GM21367 (cell line): ENCODE results near the gene PIGX.
A peak's percentile ranks its signal among the peaks of the same experiment; 100 is the strongest.
"Not testable (repeated sequence)": the region's sequence is repeated elsewhere in the genome, so short reads cannot be mapped to it uniquely, and the experiment has no call there.

Source experiments
- ATAC-seq: cut with Tn5 transposase; IDR thresholded peaks from one replicate; pipeline ENCODE4 v1.9.1; 2021; ENCODE audit not compliant: unreplicated experiment

Gene PIGX

GRCh38 chr3:196700801-196701200, 11.4 kb upstream of the PIGX start:
- ATAC-seq = no peak

DNA sequence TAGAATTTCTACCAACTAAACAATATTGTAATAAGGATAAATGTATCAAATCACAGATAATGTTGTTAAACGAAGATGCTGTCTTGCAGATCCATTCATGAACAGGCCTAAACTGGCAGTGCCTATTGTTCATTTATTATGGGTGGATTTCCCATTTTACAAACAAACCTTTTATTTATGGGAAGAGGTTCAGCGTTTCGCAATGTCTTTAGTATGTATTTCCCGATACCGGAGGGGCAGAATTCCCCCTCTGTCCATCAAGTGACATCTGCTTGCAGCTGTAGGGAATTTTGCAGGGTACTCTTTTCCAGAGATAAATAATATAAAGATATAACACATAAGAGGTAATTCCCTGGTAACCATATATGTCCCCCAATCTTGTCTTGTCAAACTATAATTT, 5.8 kb upstream of the PIGX start:
- ATAC-seq = no peak

DNA sequence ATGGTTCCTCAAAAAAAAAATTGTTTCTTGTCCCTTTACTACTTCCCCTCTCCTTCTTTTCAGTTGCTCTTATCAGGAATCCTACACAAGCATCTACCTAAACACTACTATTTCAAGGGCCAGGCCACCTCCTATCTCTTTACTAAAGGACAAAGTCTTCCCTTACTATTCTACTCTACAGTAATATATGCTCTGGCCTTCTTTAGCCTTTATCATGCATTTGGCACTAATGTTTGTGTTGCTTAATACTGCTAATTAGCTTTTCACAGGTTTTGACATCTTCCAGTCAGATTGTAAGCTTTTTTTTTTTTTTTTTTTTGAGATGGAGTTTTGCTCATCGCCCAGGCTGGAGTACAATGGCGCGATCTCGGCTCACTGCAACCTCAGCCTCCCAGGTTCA, 5.4 kb upstream of the PIGX start:
- ATAC-seq = no peak

DNA sequence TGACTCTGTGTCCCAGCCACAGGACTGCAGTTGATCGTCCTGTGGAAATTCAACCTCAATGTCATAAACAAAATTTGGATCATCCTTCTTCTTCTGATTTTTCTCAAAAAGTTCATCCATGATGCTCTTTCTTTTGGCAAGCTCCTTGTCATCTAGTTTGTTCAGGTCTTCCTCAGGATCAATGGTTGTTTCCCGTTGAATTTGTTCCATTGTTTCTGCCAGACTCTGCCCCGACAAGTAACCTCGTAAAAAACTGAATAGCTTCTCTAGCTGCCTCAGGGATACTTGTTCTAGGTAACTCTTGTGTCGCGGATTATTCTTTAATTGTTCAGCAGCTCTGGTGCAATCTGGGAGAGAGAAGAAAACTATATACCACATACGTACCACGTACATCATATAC, 4.6 kb upstream of the PIGX start:
- no peak for ATAC-seq

DNA sequence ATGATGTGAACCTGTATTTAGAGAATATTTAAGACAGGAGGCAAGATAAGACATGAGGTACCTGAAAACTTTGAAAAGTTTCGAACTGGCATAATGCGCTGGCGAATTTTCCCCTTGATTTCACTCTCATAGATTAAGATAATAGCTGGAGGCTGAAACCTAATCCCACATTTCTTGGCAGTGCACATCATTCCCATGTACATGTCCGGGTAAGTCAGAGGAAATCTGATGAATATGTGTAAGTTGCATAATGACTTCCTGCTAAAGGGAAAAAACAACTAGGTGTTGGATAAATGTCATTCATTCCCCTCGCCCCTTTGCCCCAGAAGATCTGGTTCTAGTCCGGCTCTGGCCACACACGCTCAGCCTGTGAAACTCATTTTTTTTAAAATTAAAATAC, 3.7 kb upstream of the PIGX start:
- ATAC-seq = no peak

DNA sequence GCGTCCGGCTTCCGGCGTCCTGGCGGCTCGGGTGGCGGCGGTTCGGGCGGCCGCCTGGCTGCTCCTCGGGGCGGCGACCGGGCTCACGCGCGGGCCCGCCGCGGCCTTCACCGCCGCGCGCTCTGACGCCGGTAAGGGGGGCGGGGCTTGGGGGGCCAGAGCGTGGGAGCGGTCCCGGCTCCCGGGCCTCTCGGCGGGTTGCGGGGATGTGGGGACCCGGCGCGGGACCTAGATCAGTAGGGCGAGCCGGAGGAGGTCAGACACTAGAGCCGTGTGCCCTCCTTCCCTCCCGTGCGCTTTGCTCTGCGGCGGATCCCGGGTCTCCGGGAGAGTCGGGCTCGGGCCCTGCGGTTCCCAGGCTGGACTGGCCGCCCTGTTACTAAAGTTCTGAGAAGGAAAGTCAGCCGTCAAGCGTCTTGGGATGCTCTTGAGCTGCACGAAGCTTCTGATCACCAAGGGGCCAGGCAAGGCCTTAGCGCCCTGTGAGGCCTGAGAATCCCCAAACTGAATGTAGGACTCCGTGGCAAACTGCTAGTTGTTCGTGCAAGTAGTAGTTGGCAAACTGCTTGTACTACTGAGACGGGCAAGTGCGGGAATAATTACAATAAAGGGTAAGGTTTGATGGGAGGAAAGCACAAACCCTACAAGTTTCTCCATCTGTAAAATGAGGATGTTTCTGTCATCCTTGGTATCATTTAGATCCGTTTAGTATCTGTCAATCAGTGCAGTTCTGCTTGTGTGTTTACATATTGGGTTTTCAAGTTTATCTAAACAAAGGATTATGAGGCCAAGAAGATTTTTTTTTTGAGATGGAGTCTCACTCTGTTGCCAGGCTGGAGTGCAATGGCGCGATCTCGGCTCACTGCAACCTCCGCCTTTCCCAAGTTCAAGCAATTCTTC, 587 bp downstream of the PIGX start:
- peak; percentile 46 for ATAC-seq

DNA sequence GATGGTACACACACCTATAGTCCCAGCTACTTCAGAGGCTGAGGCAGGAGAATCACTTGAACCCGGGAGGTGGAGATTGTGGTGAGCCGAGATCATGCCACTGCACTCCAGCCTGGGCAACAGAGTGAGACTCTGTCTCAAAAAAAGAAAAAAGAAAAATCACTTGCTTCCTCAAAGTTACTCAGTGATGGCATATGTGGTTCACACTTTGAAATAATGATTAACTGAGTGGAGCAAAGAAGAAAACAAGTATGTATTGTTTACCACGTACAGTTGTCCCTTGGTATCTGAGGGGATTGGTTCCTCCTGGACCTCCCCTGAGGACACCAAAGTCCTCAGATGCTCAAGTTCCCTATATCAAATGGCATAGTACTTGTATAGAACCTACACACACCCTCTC, 5.0 kb downstream of the PIGX start:
- not testable (repeated sequence) for ATAC-seq

GRCh38 chr3:196721097-196721496, 8.9 kb downstream of the PIGX start:
- ATAC-seq = no peak

DNA sequence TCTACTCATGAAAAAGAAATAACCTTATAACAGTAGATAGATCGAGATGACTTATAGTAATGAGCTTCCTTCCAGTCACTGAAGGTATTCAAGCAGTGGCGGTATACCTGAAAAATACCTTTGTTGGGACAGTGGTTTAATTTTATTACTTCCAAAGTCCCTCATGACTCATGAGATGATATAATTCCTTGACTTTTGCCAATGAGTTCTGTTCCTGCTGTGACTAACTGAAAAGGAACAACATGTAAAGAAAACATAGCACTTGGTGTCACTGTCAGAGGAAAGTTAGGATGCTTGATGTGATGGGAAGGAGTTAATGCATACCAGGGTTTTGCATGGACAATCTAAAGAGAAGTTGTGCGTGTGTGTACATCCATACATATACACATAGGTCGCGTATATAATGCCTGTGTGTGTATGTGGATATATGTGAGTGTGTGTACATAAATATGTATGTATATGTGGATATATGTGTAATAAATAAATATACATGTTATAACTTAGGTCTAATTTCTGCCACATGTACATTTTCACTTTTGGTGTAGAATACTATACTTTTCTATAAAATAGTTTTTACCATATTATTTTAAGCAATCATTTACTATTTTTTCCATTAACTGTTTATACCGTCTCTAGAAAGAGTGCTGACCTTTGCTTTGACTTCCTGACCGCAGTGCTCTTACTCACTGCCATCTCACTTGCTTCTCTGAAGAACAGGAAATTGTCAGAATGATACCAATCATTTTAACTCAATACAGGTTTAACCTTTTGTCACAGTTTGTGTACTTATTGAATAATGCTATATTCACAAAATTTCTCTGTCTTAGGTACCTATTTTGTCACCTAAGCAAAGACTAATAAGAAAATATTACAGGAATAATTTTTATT, 14.9 kb downstream of the PIGX start:
- ATAC-seq = no peak

GRCh38 chr3:196735751-196736150, 23.6 kb downstream of the PIGX start:
- no peak for ATAC-seq

- no peak for ATAC-seq
These were observed 24.6 kb downstream of the PIGX start for GRCh38 chr3:196736670-196737374.

DNA sequence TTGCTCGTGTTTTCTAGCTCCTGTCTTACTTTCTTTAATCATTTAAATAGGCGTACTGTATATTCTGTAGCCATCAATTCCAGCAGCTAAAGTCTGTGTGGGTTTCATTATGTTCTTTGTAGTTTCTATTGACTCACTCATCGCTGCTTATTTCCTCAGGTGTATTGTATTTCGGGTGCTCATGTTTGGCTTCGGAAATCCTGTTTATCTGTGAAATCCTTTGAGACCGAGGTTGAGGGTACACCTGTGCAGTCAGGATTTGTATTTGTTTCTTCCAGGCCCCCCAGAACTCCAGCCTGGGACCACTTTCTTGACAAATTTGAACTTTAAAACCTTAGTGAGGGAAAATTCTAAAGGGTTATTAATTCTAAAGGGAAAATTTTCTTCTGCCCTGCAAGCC, 25.5 kb downstream of the PIGX start:
- no peak for ATAC-seq

- ATAC-seq = peak; percentile 81
These were observed 27.7 kb downstream of the PIGX start, which contains the start of gene PAK2 for GRCh38 chr3:196739671-196740480. PAK2 (plus strand) TSS chr3:196739857; CDS start chr3:196782647, 42,790 bp downstream.

DNA sequence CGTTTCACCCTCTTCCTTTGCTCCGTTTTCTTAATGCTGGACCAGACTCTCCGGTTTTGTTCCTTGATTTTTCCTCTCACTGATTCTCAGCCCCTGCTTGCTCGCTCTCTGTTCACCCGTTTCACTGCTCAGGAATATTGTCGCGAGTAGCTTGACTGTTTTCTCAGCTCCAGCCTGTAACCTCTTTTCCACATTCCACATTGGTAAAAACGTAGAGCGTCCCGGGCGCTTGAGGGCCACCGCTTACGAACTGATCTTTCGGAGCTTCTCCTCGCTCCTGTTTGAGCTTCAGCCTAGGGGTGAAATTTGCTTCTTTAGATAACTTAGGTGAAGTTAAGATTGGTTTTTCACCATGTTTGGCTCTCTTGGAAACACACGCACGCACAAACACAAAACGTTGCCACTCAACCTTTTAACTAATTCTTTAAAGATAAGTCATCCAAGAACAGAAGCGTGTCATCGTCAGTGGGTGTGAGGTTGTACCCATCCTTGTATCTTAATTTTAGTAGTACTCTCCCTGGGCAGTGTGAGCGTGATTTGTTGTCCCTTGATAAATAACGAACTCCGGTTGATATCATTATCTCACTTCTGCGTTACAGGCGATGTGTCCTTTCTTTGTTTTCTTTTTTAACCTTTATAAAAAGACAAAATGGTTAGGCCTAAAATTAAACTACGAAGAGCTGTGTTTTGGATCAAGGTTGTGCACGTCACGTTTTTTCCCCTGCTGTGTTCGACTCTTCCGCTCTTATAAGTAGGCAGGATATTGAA, 28.5 kb downstream of the PIGX start:
- ATAC-seq = no peak

DNA sequence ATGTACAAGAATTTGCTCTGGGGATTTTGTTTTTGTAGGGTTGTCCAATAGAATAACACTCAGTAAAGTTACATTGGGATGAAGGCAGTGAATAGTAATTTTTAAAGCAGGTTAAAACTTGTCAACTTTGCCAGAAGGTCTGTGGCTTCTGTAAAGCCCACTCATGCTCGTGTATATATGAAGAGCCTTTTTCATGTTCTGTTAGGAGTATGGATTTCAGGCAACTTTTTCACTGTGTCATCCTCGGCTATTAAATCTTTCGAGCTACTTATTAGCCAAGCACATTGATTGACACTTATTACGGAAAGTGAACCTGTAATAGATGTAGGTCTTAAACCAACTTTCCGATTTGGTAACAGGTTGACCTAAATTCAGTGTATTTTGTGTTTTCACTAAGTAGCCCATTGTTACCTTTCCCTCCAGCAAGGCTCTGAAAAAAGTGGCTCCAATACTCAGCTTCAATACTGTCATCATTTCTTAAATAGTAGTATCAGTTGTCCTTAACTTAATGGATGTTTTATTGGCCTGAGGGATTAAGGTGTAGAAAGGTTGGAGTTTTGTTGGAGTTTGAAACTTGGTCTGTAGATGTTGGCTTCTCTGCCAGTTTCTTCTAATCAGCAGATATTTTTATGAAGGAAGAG, 29.2 kb downstream of the PIGX start:
- ATAC-seq = no peak

DNA sequence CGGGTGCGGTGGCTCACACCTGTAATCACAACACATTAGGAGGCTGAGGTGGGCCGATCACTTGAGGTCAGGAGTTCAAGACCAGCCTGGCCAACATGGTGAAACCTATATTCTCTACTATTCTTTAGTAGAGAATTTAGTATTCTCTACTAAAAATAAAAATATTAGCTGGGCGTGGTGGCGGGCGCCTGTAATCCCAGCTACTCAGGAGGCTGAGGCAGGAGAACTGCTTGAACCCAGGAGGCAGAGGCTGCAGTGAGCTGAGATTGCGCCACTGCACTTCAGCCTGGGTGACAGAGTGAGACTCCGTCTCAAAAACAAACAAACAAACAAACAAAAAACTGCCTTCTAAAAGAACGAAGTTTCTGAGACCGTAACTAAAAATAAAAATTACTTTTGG, 31.4 kb downstream of the PIGX start:
- ATAC-seq = not testable (repeated sequence)

GRCh38 chr3:196749125-196749524, 36.9 kb downstream of the PIGX start:
- ATAC-seq = no peak

DNA sequence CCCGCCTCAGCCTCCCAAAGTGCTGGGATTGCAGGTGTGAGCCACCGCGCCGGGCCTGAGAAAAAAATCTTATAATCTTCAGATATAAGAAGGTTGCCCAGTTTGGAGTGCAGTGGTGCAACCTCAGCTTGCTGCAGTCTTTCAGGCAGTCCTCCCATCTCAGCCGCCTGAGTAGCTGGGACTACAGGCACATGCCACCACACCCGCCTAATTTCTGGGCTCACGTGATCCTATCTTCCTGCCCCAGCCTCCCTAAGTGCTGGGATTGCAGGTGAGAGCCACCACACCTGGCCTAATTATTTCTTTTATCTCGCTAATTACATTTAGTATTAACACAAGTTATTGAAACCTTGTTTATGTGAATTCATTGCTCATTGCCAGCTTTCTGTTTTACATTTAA, 41.0 kb downstream of the PIGX start:
- no peak for ATAC-seq
